Measurements from ENCODE around the gene ADAM12.
"Not testable (repeated sequence)": the region's sequence is repeated elsewhere in the genome, so short reads cannot be mapped to it uniquely, and the experiment has no call there.

ADAM12 gene

DNA sequence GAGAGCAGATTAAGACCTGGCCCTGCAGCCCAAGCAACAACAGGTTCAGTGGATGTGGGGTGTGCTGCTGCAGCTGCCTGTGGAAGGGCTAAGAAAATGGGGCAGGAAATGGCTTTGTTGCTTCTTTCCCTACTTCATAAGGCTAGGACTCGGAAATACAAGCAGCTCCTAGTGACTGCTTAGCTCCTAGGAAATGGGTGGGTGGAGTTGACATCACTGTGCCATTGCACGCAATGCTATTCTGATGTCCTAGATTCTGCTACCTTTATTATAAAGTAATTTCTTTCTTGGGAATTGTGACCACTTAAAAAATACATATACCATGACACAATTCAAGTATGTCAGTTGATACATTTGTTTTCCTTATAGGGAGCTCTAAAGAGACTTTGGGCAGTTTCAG lies 336.1 kb downstream of the ADAM12 start:
- no peak for DNase-seq (ENCODE audit: low spot score)

DNA sequence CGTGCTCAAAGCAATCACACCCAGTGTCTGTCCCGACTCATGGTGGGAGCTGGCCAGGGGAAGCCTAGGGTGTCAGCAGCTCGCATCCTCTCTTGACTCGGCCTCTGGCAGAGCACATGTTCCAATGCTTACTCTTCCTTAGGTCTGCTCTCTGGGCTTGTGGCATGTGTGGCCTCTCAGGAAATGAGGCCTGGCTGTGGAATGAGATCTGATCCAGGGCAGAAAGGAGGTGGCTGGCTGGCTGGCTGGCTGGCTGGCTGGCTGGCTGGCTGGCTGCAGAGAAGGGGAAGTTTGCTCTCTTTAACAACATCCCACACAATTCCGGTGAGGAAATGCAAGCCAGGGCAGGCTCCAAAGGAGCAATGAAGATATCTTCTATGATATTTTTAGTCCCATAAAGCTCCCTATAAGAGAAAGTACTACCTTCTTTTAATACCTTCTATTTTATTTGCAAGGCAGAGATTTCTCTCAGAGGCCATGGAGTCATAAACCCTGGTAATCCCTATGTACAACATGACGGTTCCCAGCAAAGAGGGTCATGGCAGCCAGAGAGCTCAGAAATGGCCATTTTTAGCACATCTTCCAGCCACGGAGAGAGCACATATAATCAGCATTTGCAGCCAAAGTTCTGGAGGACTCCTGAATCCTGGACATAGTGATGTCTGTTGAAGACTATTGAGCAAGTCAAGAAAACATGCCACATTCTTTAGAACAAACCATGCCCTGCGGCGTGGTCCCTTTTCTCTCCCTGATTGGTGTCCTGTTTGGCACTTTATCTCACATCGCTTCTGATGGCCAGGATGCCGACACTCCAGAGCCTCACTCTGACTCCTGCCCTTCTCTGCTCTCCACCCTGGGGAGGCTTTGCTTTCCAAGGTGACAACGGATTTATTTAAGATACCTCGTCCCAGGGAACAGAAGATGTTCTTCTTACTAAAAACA lies 338.2 kb downstream of the ADAM12 start:
- DNase-seq (ENCODE audit: low spot score) = no peak

DNA sequence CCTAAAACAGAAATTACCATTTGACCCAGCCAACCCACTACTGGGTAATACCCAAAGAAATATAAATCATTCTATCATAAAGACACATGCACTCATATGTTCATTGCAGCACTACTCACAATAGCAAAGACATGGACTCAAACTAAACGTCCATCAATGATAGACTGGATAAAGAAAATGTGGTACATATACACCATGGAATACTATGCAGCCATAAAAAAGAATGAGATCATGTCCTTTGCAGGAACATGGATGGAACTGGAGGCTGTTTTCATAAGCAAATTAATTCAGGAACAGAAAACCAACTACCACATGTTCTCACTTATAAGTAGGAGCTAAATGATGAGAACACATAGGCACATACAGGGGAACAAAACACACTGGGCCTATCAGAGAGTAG lies 340.5 kb downstream of the ADAM12 start:
- not testable (repeated sequence) for DNase-seq (ENCODE audit: low spot score)

DNA sequence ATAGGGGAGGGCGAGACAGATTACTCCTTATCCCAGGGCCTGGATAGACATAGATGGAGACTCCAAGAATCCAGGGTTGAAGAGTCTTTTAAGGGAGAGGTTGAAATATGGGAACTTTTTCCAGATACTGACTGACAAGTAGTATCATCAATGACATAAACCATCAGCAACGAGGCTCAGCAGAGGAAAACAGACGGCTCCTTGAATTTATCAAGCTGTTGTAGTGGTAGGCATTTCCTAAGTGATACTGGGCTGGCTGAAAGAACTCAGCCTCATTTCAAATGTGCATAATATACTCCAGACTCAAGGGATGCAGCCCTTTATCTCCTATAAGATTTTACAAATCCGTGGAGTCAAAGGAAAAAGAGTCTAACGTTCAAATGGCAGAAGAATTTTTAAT lies 341.4 kb downstream of the ADAM12 start:
- DNase-seq (ENCODE audit: low spot score) = no peak

DNA sequence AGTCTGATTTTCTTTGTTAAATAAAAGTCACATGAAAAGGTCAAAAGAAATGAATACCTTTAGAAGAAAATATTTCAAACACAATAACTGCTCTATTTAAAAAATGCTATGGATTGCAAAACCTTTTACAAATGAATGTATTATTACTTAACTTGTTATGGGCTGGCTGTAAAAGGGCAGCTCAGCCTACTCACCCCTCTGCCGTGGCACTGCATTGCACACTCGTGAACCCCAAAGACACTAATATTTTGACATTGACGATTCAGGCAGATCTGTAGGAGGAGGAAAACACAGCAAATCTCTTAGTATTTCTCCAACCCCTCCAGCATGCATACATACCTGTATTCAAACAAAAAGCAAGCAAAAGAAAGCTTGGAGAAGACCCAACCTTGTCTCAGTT lies 342.4 kb downstream of the ADAM12 start:
- no peak for DNase-seq (ENCODE audit: low spot score)

DNA sequence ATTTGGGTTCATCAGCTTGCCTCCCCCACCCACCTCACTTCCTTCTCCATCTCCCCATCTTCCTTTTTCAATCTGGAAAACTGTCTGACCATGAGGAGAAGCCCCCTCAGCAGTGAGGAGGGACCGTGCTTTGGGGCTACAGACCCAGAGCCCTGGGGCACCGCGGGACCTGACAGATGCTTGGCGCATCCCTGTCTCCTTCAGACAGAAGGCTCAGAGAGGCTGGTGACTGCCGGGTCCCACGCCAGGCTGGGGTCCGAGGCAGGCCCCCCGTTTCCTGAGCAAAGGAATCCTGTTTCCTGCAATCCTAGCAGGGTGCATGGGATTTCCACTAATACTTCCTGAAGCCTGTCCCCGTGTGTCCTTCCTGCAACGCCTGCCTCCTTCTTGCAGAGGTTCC lies 344.9 kb downstream of the ADAM12 start:
- DNase-seq (ENCODE audit: low spot score) = no peak

DNA sequence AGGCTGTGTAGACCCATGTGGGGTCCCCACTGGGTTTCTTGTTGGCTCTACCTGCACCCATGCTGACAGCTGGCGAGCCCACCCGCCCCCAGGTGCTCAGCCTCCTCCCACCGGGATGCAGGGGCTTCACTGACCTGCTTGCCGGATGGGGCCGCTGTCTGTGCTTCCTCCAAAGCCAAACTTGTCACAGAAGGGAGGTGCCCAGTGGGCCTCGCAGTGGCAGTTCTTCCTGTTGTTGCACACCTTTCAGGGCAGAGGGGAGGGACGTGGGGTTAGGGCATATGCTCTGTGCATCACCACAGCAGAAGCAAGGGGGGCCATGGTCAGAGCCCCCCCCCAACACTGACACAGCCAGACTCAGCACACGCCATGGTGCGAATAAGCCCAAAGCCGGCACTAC lies 345.4 kb downstream of the ADAM12 start:
- DNase-seq (ENCODE audit: low spot score) = no peak

DNA sequence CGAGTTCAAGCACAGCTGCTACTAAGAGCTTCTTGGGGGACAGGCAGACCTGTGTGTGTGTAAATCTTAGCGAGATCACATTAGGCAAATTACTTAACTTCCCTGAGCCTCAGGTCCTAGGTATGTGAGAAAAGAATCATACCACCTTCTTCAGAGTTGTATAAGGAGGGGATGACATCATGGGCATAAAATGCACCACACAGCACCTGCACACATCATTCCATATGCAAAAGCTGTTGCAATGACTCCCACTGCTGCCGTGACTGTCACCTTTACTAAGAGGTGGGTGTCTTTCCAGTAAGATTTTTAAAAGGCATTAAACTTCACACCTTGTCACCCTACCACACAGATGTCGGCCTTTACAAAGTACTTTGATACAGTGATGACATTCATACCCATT lies 345.9 kb downstream of the ADAM12 start:
- no peak for DNase-seq (ENCODE audit: low spot score)

DNA sequence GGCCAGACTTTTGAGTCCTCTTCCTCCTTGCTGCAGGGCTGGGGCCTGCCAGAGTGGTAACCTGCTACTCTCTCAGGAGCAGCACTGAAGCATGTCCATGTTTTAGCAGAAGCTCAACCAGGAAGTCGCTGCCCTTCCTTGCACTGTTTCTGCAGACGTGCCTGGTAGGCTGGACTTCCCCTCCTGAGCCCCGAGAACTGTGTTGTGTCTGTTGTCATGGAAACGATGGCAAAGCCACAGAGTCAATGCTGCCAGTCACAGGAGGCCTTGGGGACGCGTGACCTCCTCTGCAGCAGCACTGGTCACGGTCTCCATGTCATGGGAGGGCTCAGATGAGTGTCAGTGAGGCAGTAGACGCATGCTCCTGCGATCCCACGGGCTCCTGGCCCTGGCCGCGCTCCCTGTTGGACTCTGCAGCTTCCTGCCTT lies 346.5 kb downstream of the ADAM12 start:
- no peak for DNase-seq (ENCODE audit: low spot score)

DNA sequence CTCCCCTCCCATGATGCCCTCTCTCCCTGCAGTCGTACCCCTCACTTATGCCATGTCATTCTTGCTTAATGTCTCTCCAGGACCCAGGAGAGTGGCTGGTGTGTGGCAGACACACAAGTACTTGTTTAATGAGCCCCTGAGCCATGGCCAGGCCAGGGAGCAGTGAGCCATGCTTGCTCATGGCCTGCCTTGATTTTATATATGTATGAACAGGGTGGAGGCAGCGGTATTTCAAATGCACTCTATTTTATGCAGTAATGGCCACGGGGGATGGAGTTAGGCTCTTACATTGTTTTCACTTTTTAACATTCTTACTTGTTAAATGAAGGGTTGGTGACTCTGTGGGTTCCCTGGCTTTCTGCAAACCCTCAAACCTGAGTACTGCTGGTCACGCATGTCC lies 347.2 kb downstream of the ADAM12 start:
- no peak for DNase-seq (ENCODE audit: low spot score)

DNA sequence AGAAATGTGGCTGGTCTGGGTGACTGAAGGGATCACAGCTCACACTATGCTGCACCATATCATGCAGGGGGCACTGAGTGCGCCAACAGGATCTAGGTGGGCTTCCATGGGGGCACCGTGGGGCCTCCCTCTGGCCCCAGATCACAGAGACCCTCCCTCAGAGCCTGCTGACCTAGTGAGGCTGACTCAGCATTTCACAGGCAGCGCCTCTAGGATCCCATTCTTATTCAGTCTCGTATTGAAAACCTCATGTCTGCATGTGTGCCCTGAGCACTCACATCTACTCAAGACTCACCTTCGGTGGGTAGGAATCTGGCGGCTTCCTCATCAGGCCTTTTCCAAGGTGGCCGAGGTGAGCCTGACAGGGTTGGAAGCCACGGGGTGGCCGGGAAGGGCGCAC lies 350.3 kb downstream of the ADAM12 start:
- DNase-seq (ENCODE audit: low spot score) = no peak

DNA sequence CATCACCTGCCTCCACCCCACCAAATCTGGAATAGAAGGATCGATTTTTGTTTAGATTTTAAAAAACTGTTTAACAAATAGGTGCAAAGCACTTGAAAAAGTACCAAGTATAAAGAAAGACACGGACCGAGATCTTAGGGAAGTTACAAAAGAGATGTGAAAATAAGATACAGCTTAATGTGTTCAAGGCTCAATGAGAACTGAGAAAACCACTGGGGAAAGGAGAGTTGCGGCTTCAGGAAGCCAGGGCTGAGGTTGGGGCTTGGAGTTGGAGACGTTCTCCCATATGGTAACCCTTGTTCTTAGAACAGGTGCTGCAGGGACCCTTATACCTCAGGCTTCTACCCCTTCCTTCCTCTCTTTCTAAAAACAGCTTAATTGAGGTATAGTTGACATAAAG lies 351.8 kb downstream of the ADAM12 start:
- no peak for DNase-seq (ENCODE audit: low spot score)

DNA sequence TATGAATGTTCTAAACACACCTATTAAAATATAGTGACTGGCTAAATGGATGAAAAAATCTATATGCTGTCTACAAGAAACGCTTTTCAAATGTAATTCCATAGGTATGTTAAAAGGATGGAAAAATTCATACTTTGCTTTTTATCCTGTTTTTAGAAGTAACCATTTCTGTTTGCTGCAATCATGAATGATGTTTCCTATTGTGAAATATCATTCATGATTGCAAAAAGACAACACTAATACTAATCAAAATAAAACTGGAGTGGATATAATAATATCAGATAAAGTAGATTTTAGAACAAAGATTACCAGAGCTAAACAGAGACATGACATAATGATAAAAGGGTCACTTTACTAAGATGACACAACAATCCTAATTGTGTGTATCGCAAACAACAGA lies 353.7 kb downstream of the ADAM12 start:
- no peak for DNase-seq (ENCODE audit: low spot score)

DNA sequence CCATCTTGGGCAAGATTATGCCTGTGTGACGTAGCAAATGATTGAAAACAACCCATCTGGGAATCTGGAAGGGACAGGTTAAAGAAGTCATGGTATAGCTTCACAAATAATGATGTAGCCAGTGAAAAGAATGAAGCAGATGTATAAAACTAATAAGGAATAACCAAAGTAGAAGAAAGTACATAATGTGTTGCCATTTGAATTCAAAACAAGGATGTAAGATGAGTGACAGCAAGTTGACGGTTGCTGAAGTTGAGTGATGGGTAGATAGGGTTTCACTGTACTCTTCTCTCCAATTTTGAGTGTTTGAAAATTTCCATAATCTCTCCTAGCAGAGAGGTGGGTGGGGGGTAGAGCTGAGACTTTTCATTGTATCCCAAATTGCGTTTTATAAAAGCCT lies 358.3 kb downstream of the ADAM12 start:
- DNase-seq (ENCODE audit: low spot score) = no peak

DNA sequence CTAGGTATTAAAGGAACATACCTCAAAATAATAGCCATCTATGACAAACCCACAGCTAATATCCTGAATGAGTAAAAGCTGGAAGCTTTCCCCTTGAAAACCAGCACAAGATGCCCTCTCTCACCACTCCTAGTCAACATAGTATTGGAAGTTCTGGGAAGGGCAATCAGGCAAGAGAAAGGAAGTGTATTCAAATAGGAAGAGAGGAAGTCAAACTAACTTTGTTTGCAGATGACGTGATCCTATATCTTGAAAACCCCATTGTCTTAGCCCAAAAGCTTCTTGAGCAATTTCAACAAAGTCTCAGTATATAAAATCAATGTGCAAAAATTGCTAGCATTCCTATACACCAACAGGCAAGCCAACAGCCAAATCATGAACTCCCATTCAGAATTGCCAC lies 360.6 kb downstream of the ADAM12 start:
- DNase-seq (ENCODE audit: low spot score) = no peak

DNA sequence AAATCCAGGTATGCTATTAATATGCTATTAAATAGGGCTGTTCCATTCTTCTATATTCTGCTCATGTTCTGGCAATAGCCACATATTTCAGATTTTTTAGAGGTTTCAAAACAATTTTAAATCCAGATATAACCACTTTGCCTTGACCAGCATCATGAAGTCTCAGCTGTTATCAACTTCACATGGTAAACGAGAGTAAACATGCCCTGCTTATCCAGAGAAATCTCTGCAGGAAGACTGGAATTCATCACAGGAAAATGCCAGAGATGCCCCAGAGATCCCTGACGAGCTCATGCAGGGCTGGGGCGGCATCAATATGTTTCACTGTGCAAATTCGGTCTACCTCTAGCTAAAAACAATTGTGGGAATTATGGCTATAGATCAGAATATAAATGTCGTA lies 365.4 kb downstream of the ADAM12 start:
- no peak for DNase-seq (ENCODE audit: low spot score)

DNA sequence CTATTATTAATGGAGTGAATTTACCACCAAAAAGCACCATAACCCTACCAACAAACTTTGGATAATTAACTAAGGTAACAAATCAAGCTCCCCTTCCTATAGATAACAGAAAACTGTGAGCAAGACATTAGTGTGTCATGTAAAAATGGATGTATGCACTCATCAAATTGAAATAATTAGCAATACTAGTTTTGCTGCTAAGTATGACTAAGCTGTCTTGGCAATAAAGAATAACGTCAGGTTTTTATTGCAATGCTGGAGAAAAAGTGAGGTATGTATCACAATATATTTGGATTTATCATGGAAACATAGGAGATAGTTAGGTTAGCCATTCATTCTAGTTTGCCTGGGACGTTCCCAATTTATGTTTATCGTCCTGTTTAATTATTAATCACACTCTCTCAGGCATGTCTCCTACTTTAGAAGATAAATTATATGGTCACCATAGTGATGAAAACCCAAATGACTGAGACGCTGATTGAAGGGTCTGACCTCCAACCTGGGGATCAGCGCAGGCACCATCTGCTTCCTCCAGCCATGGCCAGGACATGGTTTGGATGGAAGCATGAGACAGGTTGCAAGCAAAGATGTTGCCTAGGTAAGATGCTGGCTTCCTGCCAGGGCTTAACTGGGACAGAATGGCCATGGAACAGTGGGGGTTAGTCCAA lies 366.3 kb downstream of the ADAM12 start:
- DNase-seq (ENCODE audit: low spot score) = no peak

DNA sequence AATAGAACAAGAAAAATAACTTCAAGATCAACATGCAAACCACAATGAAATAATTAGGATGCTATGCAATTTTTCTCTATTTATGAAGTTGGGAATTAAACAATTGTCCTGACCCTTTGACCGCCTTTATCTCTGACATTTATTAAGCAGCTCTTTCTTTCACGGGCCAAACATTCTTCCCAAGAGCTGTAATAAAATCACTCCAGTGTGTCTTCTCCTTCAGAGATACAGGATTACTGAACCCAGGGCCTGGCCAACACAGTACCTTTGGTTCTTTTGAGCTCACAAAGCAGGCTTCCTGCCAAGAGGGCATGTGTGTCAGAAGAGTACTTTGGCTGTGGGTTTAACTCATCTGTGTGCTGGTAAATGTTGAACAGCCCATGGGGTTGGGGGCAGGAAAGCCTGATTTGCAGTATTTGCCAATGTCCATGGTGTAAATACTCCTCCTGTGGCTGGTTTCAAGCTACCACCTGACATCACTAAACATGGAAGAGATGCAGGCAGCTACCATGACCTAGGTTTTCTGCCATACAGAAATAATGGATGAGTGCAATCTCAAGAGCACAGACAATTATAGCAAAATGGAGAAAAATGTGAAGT lies 370.2 kb downstream of the ADAM12 start:
- no peak for DNase-seq (ENCODE audit: low spot score)

DNA sequence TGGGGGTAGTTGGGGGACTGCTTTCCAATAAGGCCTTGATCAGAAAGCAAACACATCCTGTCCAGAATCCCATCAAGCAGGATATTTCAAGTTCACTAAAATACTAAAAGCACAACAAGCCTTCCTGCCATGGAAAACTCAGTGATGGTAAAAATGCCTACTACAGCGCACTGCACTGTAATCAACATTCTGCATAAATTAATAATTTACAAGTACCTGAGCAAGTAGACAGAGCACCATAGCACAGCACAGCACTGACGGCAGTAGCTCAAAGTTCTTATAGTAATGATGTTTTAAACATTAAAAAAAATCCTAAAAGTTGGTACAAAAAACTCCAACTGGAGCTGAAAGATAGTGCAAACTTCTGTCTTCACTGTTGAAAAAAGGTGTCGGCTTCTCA lies 371.4 kb downstream of the ADAM12 start:
- no peak for DNase-seq (ENCODE audit: low spot score)

DNA sequence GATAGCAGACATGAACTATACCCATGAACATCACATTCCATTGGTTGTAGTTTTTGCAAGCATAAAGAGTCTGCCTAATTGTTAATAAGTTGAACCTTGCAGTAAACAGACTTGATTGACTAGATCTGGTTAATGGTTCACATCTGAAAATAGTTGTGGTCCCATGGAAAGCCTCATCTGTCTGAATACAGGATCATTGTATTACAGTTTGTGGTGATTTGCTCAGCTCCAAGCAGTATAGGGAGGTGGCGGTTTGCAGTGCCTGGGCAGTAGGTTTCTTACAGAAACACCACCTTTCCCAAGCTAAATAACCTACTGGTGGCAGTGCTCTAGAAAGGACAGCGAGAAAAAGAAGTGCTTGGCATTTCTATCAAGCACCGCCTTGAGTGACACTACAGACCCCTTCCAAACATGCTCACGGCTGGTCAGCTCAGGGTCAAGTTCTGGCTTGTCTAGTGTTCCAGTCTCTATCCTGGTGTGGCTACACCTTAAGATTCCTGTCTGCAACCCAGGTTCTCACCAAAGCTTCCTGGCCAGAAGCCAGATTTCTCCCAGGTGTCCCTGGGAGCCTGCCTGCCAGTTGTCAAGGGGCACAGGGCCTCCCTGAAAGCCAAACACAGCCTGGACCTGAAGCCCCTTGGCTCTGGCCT lies 372.0 kb downstream of the ADAM12 start:
- no peak for DNase-seq (ENCODE audit: low spot score)

DNA sequence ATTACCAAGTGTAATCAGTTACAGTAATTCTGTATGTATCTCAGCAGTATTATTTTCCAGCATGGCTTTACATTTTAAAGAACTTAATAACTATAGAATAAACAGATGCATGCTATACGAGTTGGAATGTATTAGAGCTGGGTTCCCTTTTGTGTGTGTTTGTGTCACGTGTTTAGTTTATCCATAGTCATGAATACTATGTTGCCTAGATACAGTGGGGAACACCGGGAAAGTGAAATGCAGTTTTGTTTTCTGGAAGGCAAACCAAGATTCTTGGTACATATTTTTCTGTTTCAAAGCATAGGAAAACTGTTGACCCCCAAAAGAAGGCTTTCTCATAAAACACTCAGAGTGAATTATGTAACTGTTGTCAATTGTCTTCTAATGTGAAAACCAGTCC lies 372.9 kb downstream of the ADAM12 start:
- DNase-seq (ENCODE audit: low spot score) = no peak

DNA sequence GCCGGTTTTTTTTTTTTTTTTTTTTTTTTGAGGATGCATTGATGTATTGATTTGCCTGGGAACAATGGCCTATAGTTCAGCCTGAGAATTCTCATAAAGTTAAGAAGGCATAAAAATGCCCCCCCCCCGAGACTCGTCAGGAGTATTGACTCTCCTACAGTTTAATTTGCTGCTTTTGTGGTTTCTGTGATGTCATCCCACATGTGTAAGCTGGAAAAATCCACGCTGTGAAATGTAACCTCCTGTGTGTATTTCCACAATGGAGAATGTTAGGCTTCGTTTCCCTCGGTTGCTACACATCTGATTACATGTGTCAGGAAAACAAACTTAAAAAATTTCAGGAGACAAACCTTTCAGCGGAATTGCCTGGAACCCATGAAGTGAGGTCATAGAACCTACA lies 374.0 kb downstream of the ADAM12 start:
- DNase-seq (ENCODE audit: low spot score) = no peak

All from HuH-7.5 (cell line).